OCI-LY7 (cell line): Measurements from ENCODE around the gene RNF126. TPM values are rescaled to one million over a fixed set of nuclear protein-coding genes. Genes with fewer than 3 reads are reported as not detected.

Experiments used
- BruUV-seq: library from RNA; stranded (reverse); fragments of 400-500 nt; replicated peaks from 2 replicates; lab custom pipeline; 2021; lab: Mats Ljungman, UMichigan
- CTCF ChIA-PET: fragments of 300-600 bp; sonication (Branson Sonifier 250); formaldehyde crosslinking; loops from one replicate; lab custom pipeline; 2022; ENCODE audit warnings: antibody characterized with exemption; ENCODE audit not compliant: unreplicated experiment; lab: Charles Lee
- POLR2A ChIA-PET: fragments of 300-600 bp; sonication (Branson Sonifier 250); formaldehyde crosslinking; loops from one replicate; lab custom pipeline; 2022; ENCODE audit warnings: antibody characterized with exemption; lab: Charles Lee
- DNase-seq: peaks from one replicate; pipeline ENCODE4 v3.0.0-alpha.2; 2015; ENCODE audit warnings: low spot score
- H2AFZ ChIP-seq: fragments of 200-600 bp; sonication (generic), shearing (Covaris generic); 2 replicates; pipeline ENCODE4 v1.6.1; 2014; ENCODE audit warnings: mild to moderate bottlenecking, antibody characterized with exemption, low read length, moderate library complexity
- H3K27ac ChIP-seq: fragments of 200-600 bp; sonication (generic); 2 replicates; pipeline ENCODE4 v1.5.1; 2014; ENCODE audit warnings: mixed run types, low read depth, mild to moderate bottlenecking, moderate library complexity, low read length, inconsistent platforms; ENCODE audit not compliant: poor library complexity, severe bottlenecking
- H3K36me3 ChIP-seq: fragments of 200-600 bp; sonication (generic); 2 replicates; pipeline ENCODE4 v1.6.1; 2014; ENCODE audit warnings: mild to moderate bottlenecking, antibody characterized with exemption, low read length, moderate library complexity, mixed read lengths; ENCODE audit not compliant: insufficient read depth
- H3K4me1 ChIP-seq: fragments of 200-600 bp; sonication (generic); 2 replicates; pipeline ENCODE4 v1.5.1; 2014; ENCODE audit warnings: mild to moderate bottlenecking, low read length; ENCODE audit not compliant: insufficient read depth, poor library complexity, severe bottlenecking
- H3K4me2 ChIP-seq: fragments of 200-600 bp; sonication (generic); 2 replicates; pipeline ENCODE4 v1.6.1; 2014; ENCODE audit warnings: mild to moderate bottlenecking, low read length
- H3K4me3 ChIP-seq: fragments of 200-600 bp; sonication (generic); 2 replicates; pipeline ENCODE4 v1.5.1; 2014; ENCODE audit warnings: mild to moderate bottlenecking, low read depth, low read length; ENCODE audit not compliant: poor library complexity, severe bottlenecking
- H3K79me2 ChIP-seq: fragments of 200-600 bp; sonication (generic); 2 replicates; pipeline ENCODE4 v1.6.1; 2016; ENCODE audit warnings: low read depth, mild to moderate bottlenecking, low read length, moderate library complexity, mixed read lengths; ENCODE audit not compliant: insufficient read depth
- H3K9me2 ChIP-seq: fragments of 200-600 bp; sonication (generic); 2 replicates; pipeline ENCODE4 v1.6.1; 2016; ENCODE audit warnings: mild to moderate bottlenecking, low read length, mixed read lengths; ENCODE audit not compliant: insufficient read depth
- H3K9me3 ChIP-seq: fragments of 200-600 bp; sonication (generic); 2 replicates; pipeline ENCODE4 v1.6.1; 2014; ENCODE audit warnings: mild to moderate bottlenecking, mixed run types, low read length, mixed read lengths
- H4K20me1 ChIP-seq: fragments of 200-600 bp; sonication (generic); 2 replicates; pipeline ENCODE4 v1.6.1; 2014; ENCODE audit warnings: mild to moderate bottlenecking, antibody characterized with exemption, low read length, moderate library complexity, mixed read lengths; ENCODE audit not compliant: insufficient read depth
- CTCF ChIP-seq: fragments of 200-600 bp; sonication (generic); conservative IDR thresholded peaks from 2 replicates; pipeline ENCODE4 v1.5.1; 2014; ENCODE audit warnings: mild to moderate bottlenecking, antibody characterized with exemption, low read length, moderate library complexity, mixed read lengths
- EZH2phosphoT487 ChIP-seq: fragments of 200-600 bp; sonication (generic); IDR thresholded peaks from 2 replicates; pipeline ENCODE4 v1.6.1; 2018; ENCODE audit warnings: low read depth, borderline replicate concordance, mild to moderate bottlenecking, mixed run types, antibody characterized with exemption, low read length, moderate library complexity, mixed read lengths
- intact Hi-C: fragments of 100-400 bp; cut with micrococcal nuclease; formaldehyde crosslinking; loops from one replicate; pipeline ENCODE4 v1.10.0; 2022; ENCODE audit not compliant: unreplicated experiment
- total RNA-seq, 2 experiments: library from RNA; depleted of rRNA in 1 of 2; stranded (reverse); fragments of >200 nt in 1 of 2; shearing (Covaris generic) in 1 of 2; gene quantifications; 2 replicates each; pipeline ENCODE4 v1.2.3, GENCODE V29; 2014 to 2022

Gene RNF126
- total RNA-seq, 2 experiments from 2014 or later: 98.6 to 104 TPM

- H3K4me1 ChIP-seq: peaks cover 9% of the 10 kb centered on the region
- POLR2A ChIA-PET: no interaction called here
- TF ChIP-seq EZH2phosphoT487: no peak
- TF ChIP-seq CTCF: no peak
- peaks cover 23% of the 10 kb centered on the region; the same call in 1 of the 2 replicates for H3K79me2 ChIP-seq
- CTCF ChIA-PET: no interaction called here
- BruUV-seq: TSS peak; percentile 79
- peak within 1 kb of the TSS; percentile 68; the same call in 1 of the 2 replicates for H2AFZ ChIP-seq
- peak; percentile 99 for DNase-seq
- H3K9me2 ChIP-seq: no peaks in the 10 kb centered on the region
- peak within 1 kb of the TSS; percentile 94 for H3K4me2 ChIP-seq
- peaks cover 32% of the 10 kb centered on the region for H3K36me3 ChIP-seq
- H3K4me3 ChIP-seq: peak within 1 kb of the TSS; percentile 93
- H3K27ac ChIP-seq: peak within 1 kb of the TSS; percentile 50
- no peaks in the 10 kb centered on the region for H3K9me3 ChIP-seq
- H4K20me1 ChIP-seq: no peaks in the 10 kb centered on the region
- intact Hi-C loops: loop anchor here (2.0 kb wide), 2 partner anchors 28 to 60 kb away; partner anchors contain the start of gene BSG
Measured at GRCh38 chr19:633068-633785, 29.8 kb downstream of the RNF126 start, which contains the start of gene POLRMT. TSS of gene POLRMT (minus strand) at chr19:633537. CDS start at chr19:633512, 25 bp downstream.

- Histone ChIP-seq H2AFZ (peak overlapping the region; percentile 68; the same call in 1 of the 2 replicates), H3K4me3 (peak overlapping the region; percentile 93), H3K36me3 (peaks cover 38% of the 10 kb centered on the region), H3K4me1 (peaks cover 9% of the 10 kb centered on the region), H3K27ac (peak overlapping the region; percentile 50), H3K4me2 (peak overlapping the region; percentile 94), H3K79me2 (peaks cover 29% of the 10 kb centered on the region; the same call in 1 of the 2 replicates), H3K9me2 (no peaks in the 10 kb centered on the region), H3K9me3 (no peaks in the 10 kb centered on the region), H4K20me1 (no peaks in the 10 kb centered on the region)
- ChIA-PET CTCF (no interaction called here), POLR2A (no interaction called here)
- DNase-seq: peak; percentile 63
- TF ChIP-seq CTCF (no peak), EZH2phosphoT487 (no peak)
- BruUV-seq: no TSS peak
- intact Hi-C loops: loop anchor here (2.0 kb wide), 2 partner anchors 28 to 60 kb away; partner anchors contain the start of gene BSG
Measured at GRCh38 chr19:632579-633067, 30.4 kb downstream of the RNF126 start.
